Stimulated activated CD8-positive, alpha-beta memory T cell treated with anti-CD3 and anti-CD28 coated beads, Interleukin-4, amount 100 ng/mL, for 1 hour (primary cell): ENCODE data around the gene FOXRED2.
"Not testable (repeated sequence)": the region's sequence is repeated elsewhere in the genome, so short reads cannot be mapped to it uniquely, and the experiment has no call there.

Experiments used
- DNase-seq, 2 donors: peaks; one replicate each; pipeline ENCODE4 v3.0.0-alpha.2; 2020; ENCODE audit warnings: low read depth in 2 of 2, low spot score in 1 of 2

The FOXRED2 gene

GRCh38 chr22:36519906-36520305, 13.1 kb upstream of the FOXRED2 start:
- not testable (repeated sequence) for DNase-seq

GRCh38 chr22:36514766-36515165, 7.9 kb upstream of the FOXRED2 start:
- no peak for DNase-seq

- no peak for DNase-seq
These were observed 6.2 kb upstream of the FOXRED2 start for GRCh38 chr22:36512991-36513390.

- no peak for DNase-seq
These were observed 5.5 kb upstream of the FOXRED2 start for GRCh38 chr22:36512333-36512732.

- DNase-seq, result no peak
These were observed 4.4 kb upstream of the FOXRED2 start for GRCh38 chr22:36510966-36511881.

GRCh38 chr22:36510384-36510783, 3.5 kb upstream of the FOXRED2 start:
- no peak for DNase-seq

- DNase-seq, result no peak
These were observed 724 bp upstream of the FOXRED2 start for GRCh38 chr22:36507518-36508010.

GRCh38 chr22:36505998-36506635, 723 bp downstream of the FOXRED2 start:
- no peak for DNase-seq

- no peak for DNase-seq
These were observed 8.8 kb downstream of the FOXRED2 start for GRCh38 chr22:36497910-36498665.

GRCh38 chr22:36493690-36494110, 13.1 kb downstream of the FOXRED2 start:
- DNase-seq, result no peak

GRCh38 chr22:36492109-36492508, 14.7 kb downstream of the FOXRED2 start:
- no peak for DNase-seq

GRCh38 chr22:36491155-36491554, 15.7 kb downstream of the FOXRED2 start:
- DNase-seq, result no peak

GRCh38 chr22:36486619-36487384, 20.0 kb downstream of the FOXRED2 start:
- DNase-seq, result peak; percentile 22 to 37

- DNase-seq, result peak; percentile 89 to 94
These were observed 25.3 kb downstream of the FOXRED2 start, which contains the start of gene TXN2 for GRCh38 chr22:36481393-36482168. TSS of gene TXN2 (minus strand) at chr22:36481640. CDS start at chr22:36480837, 803 bp downstream.

GRCh38 chr22:36480941-36481392, 25.9 kb downstream of the FOXRED2 start:
- no peak for DNase-seq

GRCh38 chr22:36478966-36479365, 27.9 kb downstream of the FOXRED2 start:
- DNase-seq, result no peak

GRCh38 chr22:36475341-36475740, 31.5 kb downstream of the FOXRED2 start:
- no peak for DNase-seq

GRCh38 chr22:36472689-36473088, 34.2 kb downstream of the FOXRED2 start:
- DNase-seq, result no peak

GRCh38 chr22:36471341-36471821, 35.5 kb downstream of the FOXRED2 start:
- no peak for DNase-seq

GRCh38 chr22:36470994-36471331, 35.9 kb downstream of the FOXRED2 start:
- DNase-seq, result no peak
